Cardiac fibroblast (primary cell): Measurements from ENCODE around the gene RPP21.

ENCODE experiments used
- DNase-seq, 2 donors: peaks; one replicate each; pipeline versions ENCODE4 v3.0.0 to v3.0.0-alpha.2; 2010; ENCODE audit warnings: low read depth in 2 of 2
- H3K4me3 ChIP-seq, 2 donors: replicated peaks in 1 of 2; 1 replicate in 1 of 2; 2 replicates in 1 of 2; pipeline ENCODE4 v1.5.1; 2011; ENCODE audit warnings: low read depth in 2 of 2, low read length in 2 of 2, mild to moderate bottlenecking in 2 of 2, moderate library complexity in 1 of 2
- TF ChIP-seq, protein P1 (sequence below): IDR thresholded peaks from one replicate; pipeline ENCODE4 v1.5.1; 2011; ENCODE audit warnings: low read depth, mild to moderate bottlenecking, low read length, inconsistent platforms

RPP21 gene

DNA sequence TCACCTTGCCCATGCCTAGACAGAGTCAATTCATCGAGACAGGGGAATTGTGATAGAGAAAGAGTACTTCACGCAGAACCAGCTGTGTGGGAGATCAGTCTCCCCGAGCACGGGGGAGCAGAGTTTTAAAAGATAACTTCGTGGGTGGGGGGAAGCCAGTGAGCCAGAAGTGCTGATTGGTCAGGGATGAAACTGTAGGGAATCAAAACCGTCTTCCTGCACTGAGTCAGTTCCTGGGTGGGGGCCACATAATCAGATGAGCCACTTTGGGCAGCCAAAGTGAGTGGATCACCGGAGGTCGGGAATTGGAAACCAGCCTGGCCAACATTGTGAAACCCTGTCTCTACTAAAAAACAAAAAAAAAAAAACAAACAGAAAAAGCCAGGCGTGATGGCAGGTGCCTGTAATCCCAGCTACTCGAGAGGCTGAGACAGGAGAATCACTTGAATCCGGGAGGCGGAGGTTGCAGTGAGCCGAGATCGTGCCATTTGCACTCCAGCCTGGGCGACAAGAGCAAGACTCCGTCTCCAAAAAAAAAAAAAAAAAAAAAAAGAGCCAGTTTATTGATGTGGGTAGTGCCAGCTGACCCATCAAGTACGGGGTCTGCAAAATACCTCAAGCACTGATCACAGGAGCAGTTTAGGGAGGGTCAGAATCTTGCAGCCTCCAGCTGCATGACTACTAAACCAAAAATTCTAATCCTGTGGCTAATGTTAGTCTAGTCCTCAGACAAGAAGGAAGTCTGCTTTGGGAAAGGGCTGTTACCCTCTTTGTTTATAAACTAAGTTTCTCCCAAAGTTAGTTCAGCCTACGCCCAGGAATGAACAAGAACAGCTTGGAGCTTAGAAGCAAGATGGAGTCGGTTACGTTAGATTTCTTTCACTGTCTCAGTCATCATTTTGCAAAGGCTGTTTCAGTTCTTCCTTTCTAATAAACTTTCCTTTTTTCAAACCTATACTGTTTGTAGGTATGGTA is 22.1 kb upstream of the RPP21 start:
- TF ChIP-seq, protein P1, sequence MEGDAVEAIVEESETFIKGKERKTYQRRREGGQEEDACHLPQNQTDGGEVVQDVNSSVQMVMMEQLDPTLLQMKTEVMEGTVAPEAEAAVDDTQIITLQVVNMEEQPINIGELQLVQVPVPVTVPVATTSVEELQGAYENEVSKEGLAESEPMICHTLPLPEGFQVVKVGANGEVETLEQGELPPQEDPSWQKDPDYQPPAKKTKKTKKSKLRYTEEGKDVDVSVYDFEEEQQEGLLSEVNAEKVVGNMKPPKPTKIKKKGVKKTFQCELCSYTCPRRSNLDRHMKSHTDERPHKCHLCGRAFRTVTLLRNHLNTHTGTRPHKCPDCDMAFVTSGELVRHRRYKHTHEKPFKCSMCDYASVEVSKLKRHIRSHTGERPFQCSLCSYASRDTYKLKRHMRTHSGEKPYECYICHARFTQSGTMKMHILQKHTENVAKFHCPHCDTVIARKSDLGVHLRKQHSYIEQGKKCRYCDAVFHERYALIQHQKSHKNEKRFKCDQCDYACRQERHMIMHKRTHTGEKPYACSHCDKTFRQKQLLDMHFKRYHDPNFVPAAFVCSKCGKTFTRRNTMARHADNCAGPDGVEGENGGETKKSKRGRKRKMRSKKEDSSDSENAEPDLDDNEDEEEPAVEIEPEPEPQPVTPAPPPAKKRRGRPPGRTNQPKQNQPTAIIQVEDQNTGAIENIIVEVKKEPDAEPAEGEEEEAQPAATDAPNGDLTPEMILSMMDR: no peak
- DNase-seq: peak; percentile 46 to 85
- no peak overlapping the region for H3K4me3 ChIP-seq

DNA sequence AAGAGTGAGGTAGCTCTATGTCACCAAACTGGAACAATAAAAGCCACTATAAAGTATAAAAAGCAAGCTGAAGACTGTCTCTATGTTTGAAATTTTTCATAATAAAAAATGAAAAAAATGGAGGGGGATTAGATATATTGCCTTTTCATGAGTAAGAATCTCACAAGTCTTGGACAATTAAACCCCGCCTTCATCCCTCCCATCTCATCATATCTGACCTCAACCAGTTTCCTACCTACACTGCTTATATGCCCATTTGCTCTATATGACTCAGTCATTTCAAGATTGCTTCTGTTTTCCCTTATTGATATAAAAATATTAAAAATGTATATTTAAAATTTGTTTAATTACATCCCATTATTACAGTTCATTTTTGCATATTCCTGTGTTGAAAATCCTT is 21.1 kb upstream of the RPP21 start:
- TF ChIP-seq, protein P1: no peak
- no peak overlapping the region for H3K4me3 ChIP-seq
- no peak for DNase-seq

DNA sequence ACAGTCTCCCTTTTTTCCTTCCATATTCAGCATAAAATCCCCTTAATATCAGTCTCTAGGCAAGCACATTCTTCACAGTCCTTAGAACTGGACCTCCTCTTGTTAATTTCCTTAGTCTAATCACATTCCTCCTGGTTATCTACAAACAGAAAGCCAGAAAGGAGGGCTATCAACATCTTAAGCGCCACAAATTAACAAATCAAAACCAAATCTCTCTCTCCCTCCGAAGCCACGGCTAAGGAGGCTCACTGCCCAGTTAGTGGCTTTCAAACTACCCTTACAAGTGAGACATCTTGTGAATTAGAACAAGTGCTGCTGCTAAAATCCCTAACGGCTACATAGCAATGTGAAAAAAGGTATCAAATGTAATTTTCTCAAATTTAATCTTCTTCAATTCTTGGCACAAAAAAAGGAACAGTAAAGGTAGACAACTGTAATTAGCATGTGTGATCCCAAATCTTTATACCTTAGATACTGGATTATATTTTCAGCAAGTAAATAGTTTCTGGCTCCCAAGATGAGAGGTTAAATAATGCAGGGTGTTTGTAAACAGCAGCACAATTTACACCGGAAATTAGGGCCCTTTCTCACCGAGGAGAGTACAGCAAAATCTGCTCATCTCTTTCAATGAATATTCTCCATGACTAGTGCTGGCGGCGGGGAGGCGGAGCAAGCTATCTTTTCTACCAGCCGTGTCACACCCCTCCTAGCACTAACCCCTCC is 19.6 kb upstream of the RPP21 start:
- peak; percentile 50 to 65 for DNase-seq
- TF ChIP-seq, protein P1: no peak
- peak overlapping the region; percentile 84 to 91 for H3K4me3 ChIP-seq

DNA sequence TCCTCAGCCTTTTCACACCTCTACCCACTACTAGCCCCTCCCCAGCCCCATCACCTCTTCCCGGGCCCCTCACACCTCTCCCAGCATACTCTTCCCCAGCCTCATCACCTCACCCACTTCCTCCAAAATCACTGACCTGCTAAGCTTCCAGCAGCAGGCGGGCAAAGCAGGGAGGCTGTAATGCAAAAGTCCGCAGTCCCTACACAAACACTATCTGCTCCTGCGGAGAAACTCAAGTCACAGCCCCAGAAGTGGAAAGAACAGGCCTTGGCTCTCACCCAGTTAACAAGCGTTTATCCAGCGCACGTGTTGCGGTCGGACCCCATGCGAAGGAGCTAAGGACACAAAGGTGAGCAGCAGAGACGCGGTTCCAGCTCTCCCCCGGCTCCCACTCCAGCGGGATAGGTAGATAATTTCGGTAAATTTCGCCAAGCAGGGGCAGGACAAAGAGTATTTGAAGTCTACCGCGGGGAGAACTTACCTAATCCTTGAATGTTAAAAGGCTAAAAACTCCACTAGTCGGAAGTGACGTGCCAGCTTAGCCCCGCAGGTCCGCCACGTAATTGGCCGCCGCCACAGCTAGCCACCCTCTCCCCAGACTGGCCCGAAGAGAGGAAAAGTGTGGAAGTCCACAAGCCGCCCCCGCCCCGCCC is 19.0 kb upstream of the RPP21 start:
- DNase-seq: peak; percentile 85 to 86
- TF ChIP-seq, protein P1: no peak
- H3K4me3 ChIP-seq: peak overlapping the region; percentile 84 to 91

DNA sequence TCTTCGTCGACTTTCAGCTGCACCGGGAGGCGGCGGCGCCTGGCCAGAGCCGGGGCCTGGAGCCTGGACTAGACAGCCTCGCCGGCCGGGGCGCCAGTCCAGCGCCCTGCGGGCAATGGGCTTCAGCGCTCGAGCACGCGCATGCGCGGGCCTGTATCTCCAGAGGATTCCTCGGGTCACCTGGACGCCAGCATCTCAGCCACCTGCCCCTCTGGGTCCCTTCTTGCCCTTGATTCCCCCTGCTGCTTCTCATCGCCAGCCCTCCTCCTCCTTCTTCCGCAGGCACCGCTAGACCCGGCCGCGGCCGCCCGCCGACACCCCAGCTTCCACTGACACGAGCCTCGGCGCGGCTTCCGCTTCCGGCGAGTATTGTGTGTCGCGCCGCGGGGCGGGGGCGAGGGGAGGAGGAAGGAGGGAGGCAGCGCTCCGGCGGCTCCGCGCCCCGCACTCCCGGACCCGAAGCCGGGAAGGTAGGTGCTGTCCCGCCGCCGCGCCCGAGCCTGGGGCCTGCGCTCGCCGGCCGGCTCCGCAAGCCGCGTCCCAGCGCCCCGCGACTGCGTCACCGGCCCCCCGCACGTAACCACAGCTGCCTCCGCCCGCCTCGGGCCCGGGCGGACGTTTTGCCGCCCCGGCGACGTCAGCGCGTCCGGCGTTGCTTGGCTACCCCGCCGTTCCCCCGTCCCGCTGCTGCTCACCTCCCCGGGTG is 18.3 kb upstream of the RPP21 start, which contains the start of gene TRIM39:
Gene TRIM39 (plus strand): TSS at position 402 of the 706 bp plus-strand sequence. CDS start 2,391 bp downstream, outside the sequence.
- H3K4me3 ChIP-seq: peak within 1 kb of the TSS; percentile 84 to 91
- peak; percentile 78 to 87 for DNase-seq
- TF ChIP-seq, protein P1: no peak

DNA sequence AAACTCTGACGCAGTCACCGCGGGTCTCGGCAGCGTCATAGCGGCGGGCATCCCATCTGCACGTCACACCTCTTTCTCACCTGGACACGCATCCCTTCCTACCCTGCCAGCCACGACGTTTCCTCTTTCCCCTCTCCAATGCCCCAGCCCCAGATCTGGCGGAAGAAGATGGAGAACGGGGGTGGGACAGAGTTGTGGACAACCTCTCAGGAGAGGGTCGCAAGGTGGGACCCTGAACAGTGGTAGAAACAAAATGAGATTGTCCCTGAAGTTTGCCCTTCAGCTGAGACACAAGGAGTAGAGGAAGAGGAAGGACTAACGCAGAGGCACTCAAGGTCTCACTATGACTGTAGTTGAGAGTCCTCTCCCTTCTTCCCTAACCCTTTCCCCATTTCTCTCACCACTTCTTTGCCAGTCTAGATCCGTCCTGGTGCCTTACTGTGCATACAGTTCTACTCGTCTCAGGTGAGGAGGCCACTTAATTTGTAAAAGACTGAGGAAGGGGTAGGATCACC is 17.7 kb upstream of the RPP21 start:
- TF ChIP-seq, protein P1: no peak
- no peak for DNase-seq
- H3K4me3 ChIP-seq: peak overlapping the region; percentile 84 to 91
